K562 (cell line): ENCODE data around the gene ZC3H11A. TPM values are rescaled to one million over a fixed set of nuclear protein-coding genes. Genes with fewer than 3 reads are reported as not detected.

Experiments
- ELK3 ChIP-seq: fragments of 450-650 bp; formaldehyde crosslinking; IDR thresholded peaks from 2 replicates; pipeline ENCODE4 v1.4.0; 2020; ENCODE audit warnings: mild to moderate bottlenecking
- MGA ChIP-seq: fragments of 450-650 bp; IDR thresholded peaks from 2 replicates; pipeline ENCODE4 v1.6.1; 2016; ENCODE audit warnings: mild to moderate bottlenecking, moderate library complexity
- polyA plus RNA-seq, 8 experiments: library from polyadenylated mRNA; depleted of rRNA in 4 of 8; stranded (reverse) in 5 of 8; unstranded in 3 of 8; fragments of >200 nt; fragmentation: Nextera tagmentation in 2 of 8; fragmentation: Illumina TruSeq in 1 of 8; extraction: Ambion mirVana in 2 of 8; extraction: Trizol in 1 of 8; gene quantifications; 2 replicates each; pipeline versions ENCODE4 v1.2.1 to v1.2.3, GENCODE V29; 2011 to 2014; ENCODE audit warnings: inconsistent platforms in 1 of 8, missing spikeins in 1 of 8
- total RNA-seq, 7 experiments: library from RNA; depleted of rRNA in 6 of 7; stranded (reverse); fragments of >200 nt in 6 of 7; fragmentation: Illumina TruSeq in 2 of 7; extraction: Trizol in 2 of 7; gene quantifications; 2 replicates each; pipeline versions ENCODE4 v1.2.1 to v1.2.3, GENCODE V29; 2011 to 2021; ENCODE audit warnings: low replicate concordance in 1 of 7

Gene ZC3H11A
- total and polyA plus RNA-seq, 9 of the 15 experiments (the other 6 are each of a cell fraction or from before 2014, with no cell fraction given), result 34.2 to 137 (median 102) TPM

- no peak for TF ChIP-seq MGA
- no peak for TF ChIP-seq ELK3 (CRISPR knock-in tag)
- TF ChIP-seq, all 486 proteins: peak for 0
Measured at GRCh38 chr1:203746281-203746680, 49.1 kb upstream of the ZC3H11A start (continued).
